GM12892 (cell line): ENCODE data around the gene NDST1. TPM values are rescaled to one million over a fixed set of nuclear protein-coding genes. Genes with fewer than 3 reads are reported as not detected.
"Not testable (repeated sequence)": the region's sequence is repeated elsewhere in the genome, so short reads cannot be mapped to it uniquely, and the experiment has no call there.

Experiments used
- DNase-seq: peaks from one replicate; pipeline ENCODE4 v3.0.0; 2011; ENCODE audit not compliant: insufficient read length
- FAIRE-seq: peaks from 2 replicates; lab custom pipeline; 2011; peaks lifted over from hg19 to GRCh38; lab: Jason Lieb, UNC
- POLR2A ChIP-seq: IDR thresholded peaks from 2 replicates; pipeline ENCODE4 v1.6.1; 2011; ENCODE audit warnings: low read depth, low read length, control low read depth
- POLR2AphosphoS5 ChIP-seq: IDR thresholded peaks from 2 replicates; pipeline ENCODE4 v1.6.1; 2011; ENCODE audit warnings: low read depth, low read length, control low read depth
- TAF1 ChIP-seq: IDR thresholded peaks from 2 replicates; pipeline ENCODE4 v1.6.1; 2011; ENCODE audit warnings: low read depth, mild to moderate bottlenecking, control low read depth, low read length, borderline replicate concordance
- polyA plus RNA-seq: library from polyadenylated mRNA; unstranded; fragments of >200 nt; gene quantifications from one replicate; pipeline ENCODE4 v1.2.1, GENCODE V29; 2012; ENCODE audit warnings: missing spikeins, inconsistent platforms; ENCODE audit not compliant: missing spikeins

NDST1 gene
- 6.3 TPM for polyA plus RNA-seq

DNA sequence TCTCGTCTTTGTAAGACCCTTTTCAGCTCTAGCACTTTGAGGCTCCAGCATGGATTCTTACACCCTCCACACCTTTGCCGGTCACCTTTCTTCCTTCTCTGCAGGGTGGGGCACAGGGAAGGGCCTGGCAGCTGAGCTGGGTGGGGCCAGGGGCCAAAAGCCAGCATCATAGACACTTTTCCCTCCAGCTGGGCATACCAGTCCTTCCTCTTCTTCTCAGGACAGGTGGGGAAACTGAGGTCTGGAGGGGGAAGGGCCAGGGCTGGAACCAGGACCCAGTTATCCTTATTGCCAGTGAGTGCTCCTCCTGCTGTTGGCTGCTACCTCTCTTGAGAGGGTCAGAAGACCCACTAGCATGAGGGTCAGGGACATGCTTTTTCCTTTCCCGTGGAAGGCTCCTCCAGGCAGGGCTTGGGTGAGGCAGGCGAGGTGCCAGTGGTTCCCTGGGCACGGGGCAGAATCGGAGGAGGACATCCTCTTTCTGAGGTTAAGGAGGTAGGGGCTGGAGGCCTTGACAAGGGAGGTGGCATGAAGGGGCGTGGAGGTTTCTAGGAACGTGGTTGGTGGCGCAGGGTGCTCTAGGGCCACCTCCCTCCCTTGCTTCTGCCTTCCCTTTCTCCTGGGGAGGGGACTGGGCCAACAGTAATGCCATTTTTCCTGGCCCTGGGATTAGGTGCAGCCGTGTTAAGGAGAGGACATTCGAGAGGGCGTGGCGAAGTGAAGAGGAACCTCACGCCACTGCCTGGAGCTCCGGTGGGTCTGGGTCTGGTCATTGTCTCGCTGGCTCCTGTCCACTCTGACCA, at the start of gene NDST1:
Gene NDST1, plus strand, starts transcription at position 658 of the 803 bp plus-strand sequence. CDS start 13,124 bp downstream, outside the sequence.
- no peak for FAIRE-seq
- DNase-seq = no peak
- TF ChIP-seq TAF1 (no peak), POLR2A (no peak), POLR2AphosphoS5 (no peak)

DNA sequence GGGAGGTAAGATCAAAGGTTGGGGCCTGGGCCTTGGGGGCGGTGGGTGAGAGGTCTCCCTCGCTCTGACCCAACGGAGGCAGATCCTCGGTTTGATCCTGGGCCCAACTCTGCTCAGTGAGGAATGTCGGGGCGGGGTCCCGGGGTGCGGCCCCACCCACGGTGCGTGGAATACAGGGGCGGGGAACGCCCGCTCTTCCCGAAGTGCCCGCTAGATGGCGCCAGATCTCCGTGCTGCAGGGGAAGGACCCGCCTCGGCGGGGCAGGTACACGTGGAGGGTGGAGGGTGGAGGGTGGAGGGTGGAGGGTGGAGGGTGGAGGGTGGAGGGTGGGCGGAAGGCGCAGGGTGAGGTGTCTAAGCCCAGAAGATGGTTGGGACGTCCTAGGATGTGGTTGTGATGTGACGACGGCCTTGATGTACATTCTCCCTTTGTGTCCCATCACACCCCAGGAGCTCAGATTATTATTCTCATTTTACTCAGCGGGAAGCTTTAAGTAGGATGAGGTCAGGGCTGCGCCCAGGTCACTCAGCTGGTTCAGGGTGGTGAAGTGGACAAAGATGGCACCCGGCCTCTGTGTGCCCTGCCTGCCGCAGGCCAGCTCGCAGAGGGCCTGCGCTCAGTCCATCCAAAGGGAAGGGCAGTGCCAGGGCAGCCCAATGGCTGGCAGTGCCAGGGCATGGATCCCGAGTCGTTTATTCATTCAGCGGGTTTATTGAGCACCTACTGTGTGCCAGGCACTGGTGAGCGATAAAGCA, 49.0 kb upstream of the NDST1 start:
- TF ChIP-seq POLR2AphosphoS5 = no peak
- peak; percentile 80 for DNase-seq
- peak; percentile 85 for FAIRE-seq

DNA sequence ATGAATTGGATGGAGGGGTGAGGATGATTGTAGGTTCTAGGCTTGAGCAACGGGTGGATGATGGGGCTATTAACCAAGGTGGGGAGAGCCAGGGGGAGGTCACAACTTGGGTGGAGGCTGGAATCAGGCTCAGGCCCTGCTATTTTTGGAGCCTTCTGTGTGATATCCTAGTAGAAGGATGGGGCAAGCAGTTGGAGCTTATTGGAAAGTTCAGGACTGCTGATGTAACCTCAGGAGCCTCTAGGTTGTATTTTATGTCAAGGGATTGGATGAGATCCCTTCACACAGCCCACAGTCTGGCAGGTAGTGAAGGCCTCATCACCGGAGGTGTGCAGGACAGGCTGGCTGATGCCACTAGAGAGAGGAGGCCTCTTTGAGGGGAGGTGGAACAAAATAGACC, 47.1 kb upstream of the NDST1 start:
- no peak for TF ChIP-seq TAF1
- no peak for TF ChIP-seq POLR2AphosphoS5
- no peak for TF ChIP-seq POLR2A
- no peak for DNase-seq
- no peak for FAIRE-seq

DNA sequence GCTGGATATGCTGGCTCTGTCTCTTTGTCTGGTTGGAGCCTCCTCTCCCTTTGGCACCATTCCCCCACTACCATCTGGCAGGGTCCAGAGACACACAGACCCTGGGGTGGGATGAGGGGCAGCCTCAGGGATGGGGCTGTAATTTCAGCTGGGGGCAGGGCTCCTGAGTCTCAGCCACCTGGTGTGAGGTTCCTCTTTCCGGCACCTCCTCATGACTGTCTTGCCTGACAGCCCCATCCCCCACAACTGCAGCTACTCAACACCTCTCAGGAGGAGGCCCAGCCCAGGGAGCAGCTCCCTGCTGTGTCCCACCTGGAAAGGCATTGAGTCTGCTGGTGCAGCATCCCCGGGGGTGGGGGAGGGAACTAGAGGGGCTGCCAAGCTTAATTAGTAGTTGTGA, 46.7 kb upstream of the NDST1 start:
- FAIRE-seq (peak; percentile 87), DNase-seq (peak; percentile 79)
- TF ChIP-seq TAF1 = peak; percentile 89
- TF ChIP-seq POLR2AphosphoS5 = peak; percentile 60; the same call in 1 of the 2 replicates
- peak; percentile 52; the same call in 1 of the 2 replicates for TF ChIP-seq POLR2A

DNA sequence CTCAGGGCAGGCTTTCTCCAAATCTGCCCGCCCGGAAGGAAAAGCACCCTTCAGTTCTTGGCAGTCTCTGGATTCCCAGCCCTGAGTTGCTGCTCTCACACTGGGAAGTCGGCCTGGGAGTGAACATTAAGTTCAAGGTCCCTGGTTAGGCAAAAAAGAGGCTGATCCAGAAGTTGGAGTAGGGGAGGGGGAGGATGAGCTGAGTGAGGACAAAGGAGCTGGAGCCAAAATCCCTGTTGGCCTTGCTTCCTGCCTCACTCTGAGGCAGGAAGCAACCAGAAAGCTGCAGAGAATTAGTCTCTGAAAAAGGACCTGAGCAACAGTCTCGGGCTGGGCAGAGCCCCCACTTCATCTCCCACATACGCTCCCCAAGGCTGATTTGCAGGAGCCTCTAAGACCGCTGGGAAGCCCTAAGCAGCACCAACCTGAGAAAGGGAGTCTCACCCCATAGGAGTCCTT, 43.3 kb upstream of the NDST1 start:
- no peak for DNase-seq
- TF ChIP-seq POLR2AphosphoS5 (no peak), TAF1 (no peak), POLR2A (no peak)
- no peak for FAIRE-seq

DNA sequence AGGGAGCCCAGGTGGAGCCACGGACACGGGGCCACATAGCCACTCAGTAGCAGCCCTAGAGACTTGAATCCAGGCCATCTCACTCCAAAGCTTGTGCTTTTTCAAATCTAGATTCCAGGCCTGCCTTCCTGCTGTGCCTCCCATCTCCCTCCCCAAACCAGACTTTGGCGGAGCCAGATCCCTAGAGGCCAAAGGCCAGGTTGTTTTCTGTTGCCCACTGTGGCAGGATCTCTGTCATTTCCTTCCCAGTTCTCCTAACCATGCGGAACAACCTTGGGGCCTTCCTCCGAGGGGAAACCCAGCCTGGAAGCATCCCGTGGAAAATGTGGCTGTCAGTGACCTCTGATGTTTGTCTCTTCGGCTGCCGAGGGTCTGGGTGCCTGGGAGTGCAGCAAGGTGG, 42.0 kb upstream of the NDST1 start:
- DNase-seq (no peak), FAIRE-seq (no peak)
- TF ChIP-seq POLR2AphosphoS5 (no peak), TAF1 (no peak), POLR2A (no peak)

DNA sequence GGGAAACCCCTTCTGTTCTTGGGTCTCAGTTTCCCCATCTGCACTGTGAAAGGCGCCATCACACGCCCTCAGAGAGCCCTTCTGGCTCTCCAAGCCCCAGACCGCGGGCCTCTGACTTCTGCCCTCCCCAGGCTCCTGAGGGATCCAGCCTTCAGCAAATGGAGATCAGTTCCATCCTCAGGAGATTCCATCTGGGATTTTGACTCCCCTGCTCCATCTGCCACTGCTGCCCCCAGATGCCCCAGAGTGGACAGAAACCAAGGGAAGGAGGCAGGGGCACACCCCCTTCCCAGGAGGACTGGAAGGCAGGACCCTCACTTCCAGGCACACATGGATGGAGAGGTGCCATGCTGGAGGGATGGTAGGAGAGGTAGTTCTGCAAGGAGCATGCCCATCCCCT, 39.7 kb upstream of the NDST1 start:
- no peak for TF ChIP-seq TAF1
- TF ChIP-seq POLR2AphosphoS5 = no peak
- no peak for TF ChIP-seq POLR2A
- FAIRE-seq (no peak), DNase-seq (no peak)

DNA sequence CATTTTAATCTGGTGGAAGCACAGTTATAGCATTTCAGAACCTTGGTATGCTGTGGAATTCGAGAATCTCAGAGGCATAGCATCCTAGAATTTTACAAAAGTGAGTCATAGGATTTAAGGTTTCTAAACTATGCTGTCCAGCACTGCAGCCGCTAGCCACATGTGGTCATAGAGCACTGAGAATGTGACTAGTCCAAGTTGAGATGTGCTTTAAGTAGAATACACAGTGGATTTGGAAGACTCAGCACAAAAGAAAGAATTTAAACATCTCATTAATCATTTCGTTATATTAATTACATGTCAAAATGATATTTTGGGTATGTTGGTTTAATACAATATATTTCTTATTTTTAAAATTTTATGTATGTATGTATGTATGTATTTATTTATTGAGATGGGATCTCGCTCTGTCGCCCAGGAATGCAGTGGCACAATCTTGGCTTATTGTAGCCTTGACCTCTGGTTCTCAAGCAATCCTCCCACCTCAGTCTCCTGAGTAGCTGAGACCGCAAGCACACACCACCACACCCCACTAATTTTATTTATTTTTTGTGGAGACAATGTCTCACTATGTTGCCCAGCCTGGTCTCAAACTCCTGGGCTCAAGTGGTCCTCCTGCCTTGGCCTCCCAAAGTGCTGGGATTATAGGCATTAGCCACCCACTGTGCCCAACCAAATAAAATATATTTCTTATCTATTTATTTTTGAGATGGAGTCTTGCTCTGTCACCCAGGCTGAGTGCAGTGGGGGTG, 38.0 kb upstream of the NDST1 start:
- FAIRE-seq (no peak), DNase-seq (no peak)
- TF ChIP-seq POLR2A = no peak
- no peak for TF ChIP-seq TAF1
- no peak for TF ChIP-seq POLR2AphosphoS5

DNA sequence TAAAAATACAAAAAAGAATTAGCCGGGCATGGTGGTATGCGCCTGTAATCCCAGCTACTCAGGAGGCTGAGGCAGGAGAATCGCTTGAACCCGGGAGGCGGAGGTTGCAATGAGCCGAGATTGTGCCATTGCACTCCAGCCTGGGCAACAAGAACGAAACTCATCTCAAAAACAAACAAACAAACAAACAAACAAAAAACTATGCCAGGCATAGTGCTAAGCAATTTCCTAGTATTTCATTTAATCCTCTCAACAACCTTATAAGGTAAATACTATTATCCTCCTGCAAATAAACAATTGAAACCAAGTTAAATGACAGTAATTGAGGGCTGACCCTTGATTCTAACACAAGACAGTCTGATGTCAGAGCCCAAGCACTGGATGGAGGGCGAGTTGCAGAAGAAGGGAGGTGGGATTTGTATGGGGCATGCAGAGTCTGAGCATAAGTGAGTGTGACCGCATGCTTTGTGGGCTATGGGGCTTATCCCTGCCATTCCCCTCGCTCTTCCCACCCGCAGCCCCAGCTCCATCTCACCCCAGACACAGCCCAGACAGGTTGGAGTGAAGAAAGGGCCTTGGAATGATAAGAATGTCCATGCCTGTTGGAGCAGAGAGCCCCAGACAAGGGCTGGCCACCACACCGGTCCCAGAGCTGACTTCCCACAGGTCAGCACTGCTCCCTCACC, 34.1 kb upstream of the NDST1 start:
- no peak for DNase-seq
- FAIRE-seq = no peak
- no peak for TF ChIP-seq TAF1
- no peak for TF ChIP-seq POLR2A
- TF ChIP-seq POLR2AphosphoS5 = no peak

DNA sequence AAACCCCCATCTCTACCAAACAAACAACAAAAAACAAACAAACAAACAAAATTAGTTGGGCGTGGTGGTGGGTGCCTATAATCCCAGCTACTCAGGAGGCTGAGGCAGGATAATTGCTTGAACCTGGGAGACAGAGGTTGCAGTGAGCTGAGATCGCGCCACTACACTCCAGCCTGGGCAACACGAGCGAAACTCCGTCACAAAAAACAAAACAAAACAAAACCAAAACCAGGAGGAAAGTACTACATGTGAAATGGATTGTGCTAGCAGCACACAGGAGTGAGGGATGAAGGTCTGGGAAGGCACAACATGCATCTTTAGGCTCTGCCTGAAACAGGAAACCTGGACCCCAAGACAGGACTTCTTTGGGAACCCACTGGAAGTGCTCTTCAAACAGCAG, 31.4 kb upstream of the NDST1 start:
- FAIRE-seq, DNase-seq: not testable (repeated sequence)

DNA sequence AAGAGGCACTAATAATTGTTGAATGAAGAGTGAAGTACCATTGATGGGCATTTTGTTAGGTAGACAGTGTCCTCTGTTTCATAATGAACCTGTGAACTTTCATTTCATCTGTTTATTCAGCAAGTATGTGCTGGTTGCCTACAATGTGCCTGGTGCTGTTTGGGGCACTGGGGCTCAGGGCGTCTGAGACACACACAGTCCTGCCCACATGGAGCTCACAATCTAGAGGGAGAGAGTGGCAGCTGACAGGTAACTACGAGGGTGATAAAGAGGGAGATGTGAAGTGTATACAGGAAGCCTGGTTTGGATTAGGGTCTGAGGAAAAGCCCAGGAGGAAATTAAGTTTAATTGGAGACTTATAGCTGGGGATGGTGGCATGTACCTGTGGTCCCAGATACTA, 28.5 kb upstream of the NDST1 start:
- DNase-seq (no peak), FAIRE-seq (no peak)
- TF ChIP-seq TAF1 = no peak
- TF ChIP-seq POLR2A = no peak
- no peak for TF ChIP-seq POLR2AphosphoS5
